Stimulated activated CD4-positive, alpha-beta T cell treated with anti-CD3 and anti-CD28 coated beads, Interleukin-12 subunit alpha, Interleukin-12 subunit beta, amount 100 ng/mL, for 4 hours (primary cell): ENCODE measurements around the gene MDH1B.
"Not testable (repeated sequence)": the region's sequence is repeated elsewhere in the genome, so short reads cannot be mapped to it uniquely, and the experiment has no call there.

Experiments used
- DNase-seq: peaks from one replicate; pipeline ENCODE4 v3.0.0-alpha.2; 2020

Gene MDH1B

GRCh38 chr2:206766057-206766930 lies 1.2 kb upstream of the MDH1B start:
- DNase-seq = no peak

DNA sequence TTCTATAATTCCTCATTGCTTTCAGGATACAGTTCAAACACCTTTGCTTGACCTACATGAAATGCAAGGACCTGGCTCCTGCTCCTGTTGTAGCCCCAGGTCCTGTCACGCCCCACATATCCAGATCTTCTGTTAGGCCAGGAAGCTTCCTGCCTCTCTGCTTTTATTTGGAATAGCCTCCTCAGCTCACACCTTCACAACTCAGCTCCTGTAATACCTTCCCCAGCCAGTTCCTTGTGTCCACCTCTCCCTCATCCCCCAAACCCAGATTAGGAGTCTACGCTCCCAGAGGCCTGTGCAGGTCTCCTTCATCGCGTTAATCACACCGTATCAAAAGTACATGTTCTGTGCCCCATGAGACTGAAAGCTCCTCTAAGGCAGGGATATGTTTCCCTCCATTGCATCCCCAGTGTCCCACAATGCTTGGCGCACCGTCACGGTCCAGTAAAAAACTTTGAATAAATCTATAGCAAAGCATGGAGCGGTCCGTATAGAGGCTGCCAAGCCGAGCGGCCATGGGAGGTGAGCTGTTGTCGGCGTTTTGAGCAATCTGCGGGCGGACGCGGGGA lies 371 bp downstream of the MDH1B start:
- DNase-seq = no peak

- no peak for DNase-seq
Measured at GRCh38 chr2:206756816-206757215, 8.3 kb downstream of the MDH1B start.

GRCh38 chr2:206740800-206741199 lies 24.3 kb downstream of the MDH1B start:
- no peak for DNase-seq

- no peak for DNase-seq
Measured at GRCh38 chr2:206739271-206739670, 25.9 kb downstream of the MDH1B start.

DNA sequence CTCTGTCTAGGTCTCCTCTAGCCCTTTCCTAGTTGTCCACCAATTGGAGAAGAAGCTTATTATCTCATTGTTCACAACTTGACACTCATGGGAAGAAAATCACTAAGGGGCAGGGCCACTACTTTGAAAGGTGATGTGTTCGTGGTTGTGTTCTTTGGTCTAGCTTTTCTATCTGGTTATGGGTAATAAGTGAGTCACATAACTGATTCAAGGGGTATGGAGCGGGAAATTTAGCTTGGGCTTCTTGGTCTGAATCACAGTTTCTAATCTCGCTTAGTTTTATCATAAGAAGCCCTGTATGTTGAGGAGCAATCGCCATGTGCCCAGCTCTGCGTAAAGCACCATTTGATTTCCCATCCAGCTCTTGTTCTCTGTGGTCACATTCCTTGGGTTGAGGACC lies 28.2 kb downstream of the MDH1B start:
- no peak for DNase-seq

DNA sequence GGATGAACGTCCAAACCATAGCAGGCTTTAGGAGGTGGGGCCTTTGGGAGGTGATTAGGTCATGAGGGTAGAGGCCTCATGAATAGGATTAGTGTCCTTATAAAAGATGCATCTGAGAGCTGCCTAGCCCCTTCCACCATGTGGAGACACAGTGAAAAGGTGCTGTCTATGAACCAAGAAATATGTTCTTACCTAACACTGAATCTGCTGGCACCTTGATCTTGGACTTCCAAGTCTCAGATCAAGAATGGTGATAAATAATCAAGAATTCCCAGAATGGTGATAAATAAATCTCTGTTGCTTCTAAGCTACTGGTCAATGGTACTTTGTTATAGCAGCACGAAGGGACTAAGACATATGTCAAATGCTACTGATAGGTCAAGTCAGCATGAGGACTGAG lies 31.8 kb downstream of the MDH1B start:
- no peak for DNase-seq

DNA sequence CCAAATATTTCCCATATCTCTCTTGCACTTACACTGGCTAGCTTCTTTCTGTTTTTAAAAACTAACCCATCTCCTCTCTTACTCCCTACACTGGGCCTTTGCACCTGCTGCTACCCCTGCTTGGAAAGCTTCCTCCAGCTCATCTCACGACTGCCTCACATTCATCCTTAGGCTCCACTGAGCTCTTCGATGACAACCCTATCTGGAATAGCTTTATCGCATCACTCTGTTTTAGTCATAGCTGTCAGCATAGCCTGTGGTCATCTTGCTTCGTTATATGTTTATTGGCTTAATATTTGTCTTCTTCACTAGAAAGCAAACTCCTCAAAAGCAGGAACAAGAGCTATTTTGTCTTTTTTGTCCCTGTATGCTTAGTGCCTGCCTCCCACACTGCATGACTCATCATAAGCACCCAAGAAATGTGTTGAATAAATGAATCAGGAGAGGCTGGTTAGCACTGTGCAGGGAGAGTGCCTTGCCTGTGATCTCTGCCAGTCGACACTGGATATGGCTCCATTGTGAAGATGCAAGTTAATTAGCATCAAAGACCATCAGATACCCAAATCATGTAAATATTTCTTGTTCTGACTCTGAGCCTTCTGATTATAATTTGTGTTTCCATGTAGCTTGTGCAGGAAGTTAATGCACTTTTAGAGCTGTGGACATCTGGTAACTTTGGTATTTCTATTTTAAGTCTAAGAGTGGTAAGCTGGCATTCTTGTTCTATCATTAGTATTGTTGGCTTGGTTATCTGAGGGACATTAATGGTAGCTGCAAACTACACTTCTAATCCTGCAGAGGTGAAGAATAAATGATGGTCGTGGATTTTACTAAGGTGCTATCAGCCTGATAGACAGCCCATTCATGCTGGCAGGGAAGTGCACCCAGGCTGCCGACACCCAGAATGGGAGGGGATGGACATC lies 36.6 kb downstream of the MDH1B start:
- no peak for DNase-seq

DNA sequence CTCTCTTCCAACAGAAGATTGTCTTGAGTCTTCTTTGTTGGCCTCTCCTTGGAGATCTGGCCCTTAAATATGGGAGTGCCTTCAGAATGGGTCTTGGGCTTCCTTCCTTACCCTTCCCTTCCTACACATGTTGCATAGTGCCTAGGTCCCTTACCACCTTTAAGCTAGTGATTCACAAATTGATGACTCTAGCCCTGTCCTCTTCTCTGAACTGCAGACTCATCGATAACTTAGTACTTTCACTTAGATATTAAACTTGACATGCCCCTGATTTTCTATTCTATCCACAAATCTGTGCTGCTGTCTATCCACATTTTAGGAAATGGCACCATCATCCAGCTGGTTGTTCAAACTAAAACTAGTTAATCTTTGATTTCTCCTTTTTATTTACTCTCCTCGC lies 37.8 kb downstream of the MDH1B start:
- DNase-seq = no peak

DNA sequence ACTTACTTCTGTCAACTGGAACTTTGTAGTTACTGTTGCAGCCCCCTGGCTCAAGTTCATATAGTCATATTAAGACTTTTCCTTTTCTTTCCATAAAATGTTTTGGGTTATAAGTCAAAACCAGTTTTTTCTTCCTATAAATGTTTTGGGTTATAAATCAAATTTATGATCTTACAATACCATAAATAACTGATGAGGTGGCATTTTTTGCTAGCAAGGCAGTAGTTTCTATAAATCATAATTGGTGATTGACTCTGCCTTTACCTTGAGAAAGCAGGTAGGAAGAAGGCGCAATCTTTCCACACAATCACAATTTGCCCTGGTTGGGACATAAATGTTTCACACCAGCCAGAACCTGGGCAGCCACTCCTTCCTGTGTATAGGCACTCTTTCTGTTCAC lies 41.8 kb downstream of the MDH1B start:
- no peak for DNase-seq

GRCh38 chr2:206721256-206721920 lies 43.7 kb downstream of the MDH1B start:
- DNase-seq = no peak

- no peak for DNase-seq
Measured at GRCh38 chr2:206718296-206718695, 46.8 kb downstream of the MDH1B start, which contains the start of gene DYTN. Gene DYTN (minus strand): TSS chr2:206718396. CDS start chr2:206718279, 117 bp downstream.

- no peak for DNase-seq
Measured at GRCh38 chr2:206716623-206717022, 48.5 kb downstream of the MDH1B start.

- DNase-seq = not testable (repeated sequence)
Measured at GRCh38 chr2:206715183-206715582, 49.9 kb downstream of the MDH1B start.

GRCh38 chr2:206713746-206714145 lies 51.4 kb downstream of the MDH1B start:
- DNase-seq = no peak

DNA sequence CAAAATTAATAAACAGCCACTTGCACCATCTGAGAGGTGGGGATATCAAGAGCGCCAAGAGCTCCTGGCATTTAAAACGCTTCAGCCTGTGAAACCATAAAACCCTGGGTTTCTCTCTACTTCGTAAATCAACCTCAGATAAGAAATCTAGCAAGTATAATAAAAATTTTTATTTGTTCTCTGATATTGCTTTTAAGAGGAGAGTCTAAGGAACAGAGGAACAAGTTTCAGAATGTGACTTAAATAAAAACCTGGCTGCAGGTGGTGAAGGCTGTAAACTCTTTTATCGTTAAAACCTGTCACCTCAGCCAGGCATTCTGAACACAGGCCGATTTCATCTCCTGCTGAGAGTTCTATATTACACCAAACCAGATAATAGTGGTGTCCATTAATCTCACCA lies 56.8 kb downstream of the MDH1B start:
- DNase-seq = no peak

- DNase-seq = no peak
Measured at GRCh38 chr2:206707164-206707701, 57.9 kb downstream of the MDH1B start.

- DNase-seq = no peak
Measured at GRCh38 chr2:206701952-206702605, 63.0 kb downstream of the MDH1B start.

GRCh38 chr2:206700156-206700555 lies 65.0 kb downstream of the MDH1B start:
- DNase-seq = no peak

GRCh38 chr2:206698811-206699210 lies 66.3 kb downstream of the MDH1B start:
- DNase-seq = no peak

- no peak for DNase-seq
Measured at GRCh38 chr2:206696910-206697309, 68.2 kb downstream of the MDH1B start.
